ENCODE results near the gene HARS1. TPM values are rescaled to one million over a fixed set of nuclear protein-coding genes. Genes with fewer than 3 reads are reported as not detected.
"Not testable (repeated sequence)": the region's sequence is repeated elsewhere in the genome, so short reads cannot be mapped to it uniquely, and the experiment has no call there.

Gene HARS1
- polyA plus RNA-seq, 3 donors, result 28.4 to 34.3 (median 31.9) TPM

DNA sequence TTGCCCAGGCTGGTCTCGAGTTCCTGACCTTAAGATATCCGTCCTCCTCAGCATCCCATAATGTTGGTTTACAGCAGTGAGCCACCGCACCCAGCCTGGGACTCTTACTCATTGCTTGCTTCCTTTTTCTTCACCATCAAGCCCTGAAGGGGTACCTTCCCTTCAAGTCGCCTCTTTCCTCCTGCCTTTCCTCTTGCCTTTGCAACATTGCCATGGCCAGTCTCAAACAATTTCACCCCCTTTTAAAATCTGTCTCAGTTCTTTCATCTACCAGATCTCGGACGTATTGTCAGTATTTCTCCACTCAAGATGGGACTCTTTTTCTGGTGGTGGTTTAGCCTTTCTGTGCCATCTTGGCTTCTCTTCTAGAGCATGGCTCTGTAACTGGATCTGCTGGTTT, 29.6 kb upstream of the HARS1 start:
- Mint-ChIP-seq H3K9me3 (peaks cover 0 to 12% (median 8%) of the 10 kb centered on the region in 7 donors), H3K27me3 (ENCODE audit: low read depth in 3 of 3) (peaks cover 14 to 26% (median 26%) of the 10 kb centered on the region in 3 donors), H3K27ac (peak overlapping the region in 1 of 7 donors; percentile 41)
- H3K9me3 ChIP-seq (replicated peaks in 1 of 2; ENCODE audit: control insufficient read depth in 1 of 2, insufficient read depth in 1 of 2, low read length in 2 of 2); H3K4me3 ChIP-seq (replicated peaks in 1 of 3; ENCODE audit: low read depth in 2 of 3, low read length in 3 of 3); H3K9ac ChIP-seq (ENCODE audit: insufficient read depth, low read length, poor library complexity, severe bottlenecking); H3K79me2 ChIP-seq (ENCODE audit: insufficient read depth, low read length); DNase-seq; H4K20me1 ChIP-seq (ENCODE audit: insufficient read depth, low read length); H3K4me1 Mint-ChIP-seq; H3K36me3 Mint-ChIP-seq; H3K4me3 Mint-ChIP-seq; H3K4me1 ChIP-seq (ENCODE audit: control insufficient read depth in 1 of 2, insufficient read depth in 2 of 2, low read length in 2 of 2); H3K36me3 ChIP-seq (replicated peaks in 1 of 2; ENCODE audit: control insufficient read depth in 1 of 2, insufficient read depth in 2 of 2, low read length in 2 of 2); H2AFZ ChIP-seq (ENCODE audit: insufficient read depth, low read depth, low read length, poor library complexity, severe bottlenecking); H3K27ac ChIP-seq (ENCODE audit: low read depth in 1 of 2, low read length in 2 of 2); H3K4me2 ChIP-seq (replicated peaks; ENCODE audit: extremely low read depth, low read length, poor library complexity, severe bottlenecking): not testable (repeated sequence)
- whole genome bisulfite sequencing (ENCODE audit: insufficient coverage), result 38% methylated on average over 3 of the region's 6 CpGs
- intact Hi-C loops (cut with micrococcal nuclease), result loop anchor here in 1 of 2 donors (10.0 kb wide), 1 partner anchor 346 kb away; no protein-coding TSS in a partner anchor
- peaks cover 0 to 12% of the 10 kb centered on the region in 2 donors for H3K27me3 ChIP-seq (ENCODE audit: control insufficient read depth in 2 of 2, insufficient read depth in 2 of 2, low read length in 2 of 2)

DNA sequence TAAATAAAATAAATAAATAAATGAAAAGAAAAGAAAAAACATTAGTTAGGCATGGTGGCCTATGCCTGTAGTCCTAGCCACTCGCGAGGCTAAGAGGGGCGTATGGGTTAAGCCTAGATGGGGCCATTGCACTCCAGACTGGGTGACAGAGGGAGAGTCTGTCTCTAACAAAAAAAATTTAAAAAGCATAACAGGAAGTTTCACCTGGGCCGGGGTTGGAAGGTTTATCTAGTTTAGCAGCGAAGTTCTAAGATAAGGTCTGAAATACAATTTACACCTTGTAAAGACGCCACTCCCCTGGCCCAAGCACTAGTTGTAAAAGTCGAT, 27.1 kb upstream of the HARS1 start:
- H3K27ac Mint-ChIP-seq, result peak overlapping the region in 2 of 7 donors; percentile 34 to 51
- no peaks in the 10 kb centered on the region for H4K20me1 ChIP-seq (ENCODE audit: insufficient read depth, low read length)
- peaks cover 0 to 3% of the 10 kb centered on the region in 2 donors for H3K27me3 ChIP-seq (ENCODE audit: control insufficient read depth in 2 of 2, insufficient read depth in 2 of 2, low read length in 2 of 2)
- H3K36me3 ChIP-seq (replicated peaks in 1 of 2; ENCODE audit: control insufficient read depth in 1 of 2, insufficient read depth in 2 of 2, low read length in 2 of 2), result no peaks in the 10 kb centered on the region
- H3K9me3 ChIP-seq (replicated peaks in 1 of 2; ENCODE audit: control insufficient read depth in 1 of 2, insufficient read depth in 1 of 2, low read length in 2 of 2), result no peaks in the 10 kb centered on the region
- no peaks in the 10 kb centered on the region for H3K79me2 ChIP-seq (ENCODE audit: insufficient read depth, low read length)
- no peaks in the 10 kb centered on the region for H3K4me1 ChIP-seq (ENCODE audit: control insufficient read depth in 1 of 2, insufficient read depth in 2 of 2, low read length in 2 of 2)
- peaks cover 0 to 4% (median 2%) of the 10 kb centered on the region in 7 donors for H3K9me3 Mint-ChIP-seq
- no peak overlapping the region for H3K4me2 ChIP-seq (replicated peaks; ENCODE audit: extremely low read depth, low read length, poor library complexity, severe bottlenecking)
- peaks cover 2% of the 10 kb centered on the region for H3K4me1 Mint-ChIP-seq
- H3K36me3 Mint-ChIP-seq, result no peaks in the 10 kb centered on the region
- H3K27me3 Mint-ChIP-seq (ENCODE audit: low read depth in 3 of 3), result peaks cover 4 to 11% (median 7%) of the 10 kb centered on the region in 3 donors
- H3K27ac ChIP-seq (ENCODE audit: low read depth in 1 of 2, low read length in 2 of 2), result no peak overlapping the region
- no peak overlapping the region for H3K9ac ChIP-seq (ENCODE audit: insufficient read depth, low read length, poor library complexity, severe bottlenecking)
- 90% methylated on average over 5 of the region's 7 CpGs for WGBS (ENCODE audit: insufficient coverage)
- no peak overlapping the region for H3K4me3 ChIP-seq (replicated peaks in 1 of 3; ENCODE audit: low read depth in 2 of 3, low read length in 3 of 3)
- H3K4me3 Mint-ChIP-seq, result no peak overlapping the region
- TF ChIP-seq, protein P1, sequence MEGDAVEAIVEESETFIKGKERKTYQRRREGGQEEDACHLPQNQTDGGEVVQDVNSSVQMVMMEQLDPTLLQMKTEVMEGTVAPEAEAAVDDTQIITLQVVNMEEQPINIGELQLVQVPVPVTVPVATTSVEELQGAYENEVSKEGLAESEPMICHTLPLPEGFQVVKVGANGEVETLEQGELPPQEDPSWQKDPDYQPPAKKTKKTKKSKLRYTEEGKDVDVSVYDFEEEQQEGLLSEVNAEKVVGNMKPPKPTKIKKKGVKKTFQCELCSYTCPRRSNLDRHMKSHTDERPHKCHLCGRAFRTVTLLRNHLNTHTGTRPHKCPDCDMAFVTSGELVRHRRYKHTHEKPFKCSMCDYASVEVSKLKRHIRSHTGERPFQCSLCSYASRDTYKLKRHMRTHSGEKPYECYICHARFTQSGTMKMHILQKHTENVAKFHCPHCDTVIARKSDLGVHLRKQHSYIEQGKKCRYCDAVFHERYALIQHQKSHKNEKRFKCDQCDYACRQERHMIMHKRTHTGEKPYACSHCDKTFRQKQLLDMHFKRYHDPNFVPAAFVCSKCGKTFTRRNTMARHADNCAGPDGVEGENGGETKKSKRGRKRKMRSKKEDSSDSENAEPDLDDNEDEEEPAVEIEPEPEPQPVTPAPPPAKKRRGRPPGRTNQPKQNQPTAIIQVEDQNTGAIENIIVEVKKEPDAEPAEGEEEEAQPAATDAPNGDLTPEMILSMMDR (IDR thresholded peaks at IDR 0.05), result no peak
- no peak overlapping the region for H2AFZ ChIP-seq (ENCODE audit: insufficient read depth, low read depth, low read length, poor library complexity, severe bottlenecking)
- intact Hi-C loops (cut with micrococcal nuclease), result loop anchor here (10.0 kb wide), 2 partner anchors 153 to 353 kb away; partner anchors contain the start of genes APBB3 (in 1 of the 2), SLC35A4 (in 1 of the 2) and SLC4A9 (in 1 of the 2)
- DNase-seq, result no peak

DNA sequence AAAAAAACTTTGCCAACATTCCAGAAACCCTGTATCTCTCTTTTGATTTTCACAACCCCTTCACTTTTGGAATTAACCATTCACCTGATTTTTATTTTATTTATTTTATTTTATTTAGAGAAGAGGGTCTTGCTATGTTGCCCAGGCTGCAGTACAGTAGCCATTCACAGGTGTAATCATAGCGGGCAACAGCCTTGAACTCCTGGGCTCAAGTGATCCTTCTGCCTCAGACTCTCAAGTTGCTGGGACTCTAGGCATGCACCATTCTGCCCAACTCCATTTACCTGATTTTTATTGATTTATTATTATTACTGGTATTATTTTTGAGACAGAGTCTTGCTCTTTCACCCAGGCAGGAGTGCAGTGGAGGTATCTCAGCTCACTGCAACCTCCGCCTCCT, 25.1 kb upstream of the HARS1 start:
- H3K27ac Mint-ChIP-seq; H3K36me3 ChIP-seq (replicated peaks in 1 of 2; ENCODE audit: control insufficient read depth in 1 of 2, insufficient read depth in 2 of 2, low read length in 2 of 2); H3K27me3 ChIP-seq (ENCODE audit: control insufficient read depth in 2 of 2, insufficient read depth in 2 of 2, low read length in 2 of 2); H4K20me1 ChIP-seq (ENCODE audit: insufficient read depth, low read length); H3K4me1 ChIP-seq (ENCODE audit: control insufficient read depth in 1 of 2, insufficient read depth in 2 of 2, low read length in 2 of 2); H3K9ac ChIP-seq (ENCODE audit: insufficient read depth, low read length, poor library complexity, severe bottlenecking); H3K9me3 Mint-ChIP-seq; H2AFZ ChIP-seq (ENCODE audit: insufficient read depth, low read depth, low read length, poor library complexity, severe bottlenecking); H3K4me3 Mint-ChIP-seq; H3K79me2 ChIP-seq (ENCODE audit: insufficient read depth, low read length); DNase-seq; H3K4me3 ChIP-seq (replicated peaks in 1 of 3; ENCODE audit: low read depth in 2 of 3, low read length in 3 of 3); H3K27me3 Mint-ChIP-seq (ENCODE audit: low read depth in 3 of 3); H3K9me3 ChIP-seq (replicated peaks in 1 of 2; ENCODE audit: control insufficient read depth in 1 of 2, insufficient read depth in 1 of 2, low read length in 2 of 2); H3K4me1 Mint-ChIP-seq; H3K27ac ChIP-seq (ENCODE audit: low read depth in 1 of 2, low read length in 2 of 2); H3K4me2 ChIP-seq (replicated peaks; ENCODE audit: extremely low read depth, low read length, poor library complexity, severe bottlenecking); H3K36me3 Mint-ChIP-seq: not testable (repeated sequence)
- intact Hi-C loops (cut with micrococcal nuclease), result loop anchor here (10.0 kb wide), 2 partner anchors 151 to 351 kb away; partner anchors contain the start of genes APBB3 (in 1 of the 2), SLC35A4 (in 1 of the 2) and SLC4A9 (in 1 of the 2)
- no CpG with 5 or more reads among the region's 2 CpGs for WGBS (ENCODE audit: insufficient coverage)

Data from CD14-positive monocyte (primary cell).